C4-2B (cell line): ENCODE results near the gene RXFP2.

Source experiments
- H3K27ac ChIP-seq: fragments of 450-650 bp; 2 replicates; pipeline ENCODE4 v1.5.1; 2017
- ZFX ChIP-seq: fragments of 450-650 bp; IDR thresholded peaks from 2 replicates; pipeline ENCODE4 v1.6.1; 2017
- TF ChIP-seq, protein P1 (sequence below): fragments of 450-650 bp; conservative IDR thresholded peaks from 2 replicates; pipeline ENCODE4 v1.5.1; 2017; ENCODE audit warnings: mild to moderate bottlenecking

The RXFP2 gene

DNA sequence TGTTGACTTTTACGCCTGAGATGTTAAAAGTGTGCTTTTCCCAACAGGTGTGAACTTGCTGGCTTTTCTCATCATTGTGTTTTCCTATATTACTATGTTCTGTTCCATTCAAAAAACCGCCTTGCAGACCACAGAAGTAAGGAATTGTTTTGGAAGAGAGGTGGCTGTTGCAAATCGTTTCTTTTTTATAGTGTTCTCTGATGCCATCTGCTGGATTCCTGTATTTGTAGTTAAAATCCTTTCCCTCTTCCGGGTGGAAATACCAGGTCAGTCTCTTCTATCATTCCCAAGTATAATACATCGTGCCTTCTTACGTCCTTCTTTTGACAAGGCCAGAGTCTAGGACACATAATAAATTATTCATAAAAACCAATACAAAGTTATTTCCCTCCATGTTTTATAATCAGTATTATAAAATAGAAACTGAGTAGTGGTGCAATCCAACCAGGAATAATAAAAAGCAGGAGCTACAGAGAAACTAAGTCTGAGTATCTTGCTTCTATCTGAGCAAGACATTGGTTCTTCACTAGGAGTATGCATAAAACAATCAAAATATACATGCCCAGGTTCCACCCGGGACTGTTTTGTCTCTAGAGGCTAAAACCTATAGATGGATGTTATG lies 57.9 kb downstream of the RXFP2 start:
- H3K27ac ChIP-seq = no peak overlapping the region
- TF ChIP-seq, protein P1, sequence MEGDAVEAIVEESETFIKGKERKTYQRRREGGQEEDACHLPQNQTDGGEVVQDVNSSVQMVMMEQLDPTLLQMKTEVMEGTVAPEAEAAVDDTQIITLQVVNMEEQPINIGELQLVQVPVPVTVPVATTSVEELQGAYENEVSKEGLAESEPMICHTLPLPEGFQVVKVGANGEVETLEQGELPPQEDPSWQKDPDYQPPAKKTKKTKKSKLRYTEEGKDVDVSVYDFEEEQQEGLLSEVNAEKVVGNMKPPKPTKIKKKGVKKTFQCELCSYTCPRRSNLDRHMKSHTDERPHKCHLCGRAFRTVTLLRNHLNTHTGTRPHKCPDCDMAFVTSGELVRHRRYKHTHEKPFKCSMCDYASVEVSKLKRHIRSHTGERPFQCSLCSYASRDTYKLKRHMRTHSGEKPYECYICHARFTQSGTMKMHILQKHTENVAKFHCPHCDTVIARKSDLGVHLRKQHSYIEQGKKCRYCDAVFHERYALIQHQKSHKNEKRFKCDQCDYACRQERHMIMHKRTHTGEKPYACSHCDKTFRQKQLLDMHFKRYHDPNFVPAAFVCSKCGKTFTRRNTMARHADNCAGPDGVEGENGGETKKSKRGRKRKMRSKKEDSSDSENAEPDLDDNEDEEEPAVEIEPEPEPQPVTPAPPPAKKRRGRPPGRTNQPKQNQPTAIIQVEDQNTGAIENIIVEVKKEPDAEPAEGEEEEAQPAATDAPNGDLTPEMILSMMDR = peak; percentile 92
- no peak for TF ChIP-seq ZFX

- TF ChIP-seq, protein P1 = no peak
- no peak for TF ChIP-seq ZFX
- H3K27ac ChIP-seq = no peak overlapping the region
Observed at GRCh38 chr13:31798189-31798588, 58.9 kb downstream of the RXFP2 start.

DNA sequence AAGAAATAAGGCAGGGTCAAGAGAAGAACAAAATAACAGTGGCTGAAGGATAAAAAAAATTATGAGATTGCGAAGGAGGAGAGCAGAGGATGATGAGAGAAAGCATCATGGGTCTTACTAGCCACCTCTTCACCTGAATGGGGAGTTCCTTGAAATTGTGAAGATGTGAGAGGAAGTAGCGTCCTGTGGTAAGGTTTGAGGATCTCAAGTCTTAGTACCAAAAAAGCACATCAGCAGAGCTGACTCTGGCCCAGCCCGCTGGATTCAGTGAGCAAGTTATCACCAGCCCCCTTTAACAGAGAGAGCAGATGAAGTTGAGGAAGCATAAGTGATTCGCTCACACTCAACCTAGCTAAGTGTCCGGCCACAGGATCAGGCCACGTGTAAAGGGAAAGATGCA lies 61.8 kb downstream of the RXFP2 start:
- TF ChIP-seq, protein P1 = no peak
- TF ChIP-seq ZFX = no peak
- no peak overlapping the region for H3K27ac ChIP-seq

DNA sequence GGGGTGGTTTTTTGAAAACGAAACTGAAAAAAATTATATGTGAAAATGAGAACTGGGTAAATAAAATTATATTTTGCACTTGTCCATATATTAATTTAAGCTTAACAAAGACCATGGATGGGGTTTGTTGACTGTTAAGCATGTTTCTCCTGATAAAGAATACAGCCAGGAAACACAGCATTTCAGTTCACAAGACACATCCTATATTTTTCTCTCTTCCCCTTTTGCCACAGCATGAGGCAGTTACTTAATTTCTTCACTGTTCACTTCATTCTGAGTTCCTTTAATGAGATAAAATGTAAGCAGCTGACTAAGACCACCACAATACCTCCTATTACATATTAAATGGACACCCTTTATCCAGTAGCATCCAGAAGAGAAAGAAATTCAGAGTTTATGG lies 64.0 kb downstream of the RXFP2 start:
- TF ChIP-seq ZFX = no peak
- TF ChIP-seq, protein P1 = no peak
- H3K27ac ChIP-seq = no peak overlapping the region

DNA sequence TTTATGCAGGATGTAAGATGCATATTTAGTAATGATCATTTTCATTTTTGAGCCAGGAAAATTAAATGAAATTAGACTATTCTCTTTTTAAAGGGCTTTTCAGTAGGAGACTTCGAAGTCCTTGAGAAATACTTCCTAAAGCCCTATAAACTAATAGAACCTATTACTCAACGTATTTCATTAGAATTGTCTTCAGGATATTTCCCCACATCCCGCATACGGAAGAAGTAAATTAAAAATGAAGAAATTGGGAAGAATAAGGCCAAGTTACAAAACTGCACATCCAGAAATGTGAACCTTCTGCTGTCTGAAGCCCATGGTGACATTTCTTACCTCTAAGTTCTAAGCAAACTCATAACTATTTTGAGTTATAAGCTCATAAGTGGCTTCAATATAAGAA lies 66.5 kb downstream of the RXFP2 start:
- TF ChIP-seq, protein P1 = no peak
- no peak for TF ChIP-seq ZFX
- H3K27ac ChIP-seq = no peak overlapping the region

DNA sequence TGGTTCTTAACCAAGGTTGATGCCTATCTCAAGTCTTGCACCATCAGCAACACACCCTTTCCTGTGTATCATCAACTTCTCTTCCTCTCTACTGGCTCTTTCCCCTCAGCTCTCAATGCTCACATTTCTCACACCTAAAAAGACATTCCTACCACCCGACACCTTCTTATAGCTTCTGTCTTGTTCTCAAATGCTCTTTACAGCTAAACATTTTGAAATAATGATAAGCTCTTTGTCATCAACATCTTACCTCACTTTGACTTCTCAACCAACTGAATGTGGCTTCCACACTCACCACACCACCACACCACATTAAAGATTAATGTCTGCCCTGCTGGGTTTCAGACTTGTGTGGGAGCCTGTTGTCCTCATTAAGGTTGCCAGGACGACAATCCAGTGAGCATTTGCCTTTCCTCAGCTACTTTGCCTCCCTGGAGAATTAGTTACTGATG lies 67.8 kb downstream of the RXFP2 start:
- no peak overlapping the region for H3K27ac ChIP-seq
- TF ChIP-seq, protein P1 = no peak
- TF ChIP-seq ZFX = no peak

DNA sequence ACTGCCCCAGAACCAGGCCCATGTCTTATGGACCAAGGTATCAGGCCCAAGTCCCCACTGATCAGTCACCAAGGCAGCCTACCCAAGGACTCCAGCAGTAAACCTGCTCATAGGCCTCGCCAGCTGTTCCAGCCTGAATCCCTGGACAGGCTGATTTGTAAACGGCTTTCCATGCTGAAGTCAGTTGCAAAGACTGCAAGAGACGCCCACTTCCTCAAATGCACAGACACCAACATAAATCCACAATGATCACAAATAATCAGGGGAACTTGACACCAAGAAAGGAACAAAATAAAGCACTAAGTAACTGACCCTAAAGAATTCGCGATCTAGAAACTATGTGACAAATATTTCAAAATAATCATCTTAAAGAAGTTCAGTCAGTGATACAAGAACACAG lies 75.2 kb downstream of the RXFP2 start:
- H3K27ac ChIP-seq = no peak overlapping the region
- TF ChIP-seq, protein P1 = no peak
- no peak for TF ChIP-seq ZFX
